ENCODE measurements around the gene MCIDAS. TPM values are rescaled to one million over a fixed set of nuclear protein-coding genes. Genes with fewer than 3 reads are reported as not detected.
A peak's percentile ranks its signal among the peaks of the same experiment; 100 is the strongest.

MCIDAS gene
- total and polyA plus RNA-seq, 4 donors, result not detected

GRCh38 chr5:55227664-55228430 lies 732 bp upstream of the MCIDAS start:
- WGBS, result 8% methylated on average over 30 of the region's 30 CpGs
- Histone ChIP-seq H3K9me3 (ENCODE audit: control insufficient read depth in 4 of 4, low read length in 3 of 4) (peaks cover 0 to 2% (median 0%) of the 10 kb centered on the region in 4 donors), H3K9ac (ENCODE audit: low read depth in 1 of 2, low read length in 2 of 2) (no peak overlapping the region), H3K4me1 (ENCODE audit: control insufficient read depth in 4 of 4, insufficient read depth in 4 of 4, low read length in 3 of 4) (peaks cover 9 to 36% (median 22%) of the 10 kb centered on the region in 4 donors), H3K27ac (ENCODE audit: low read depth in 1 of 2, low read length in 2 of 2) (no peak overlapping the region), H3K27me3 (ENCODE audit: control insufficient read depth in 4 of 4, insufficient read depth in 4 of 4, low read length in 3 of 4) (peaks cover 4 to 38% (median 14%) of the 10 kb centered on the region in 4 donors), H3K4me3 (ENCODE audit: low read depth in 1 of 3, low read length in 3 of 3) (peak overlapping the region in 2 of 3 donors; percentile 43 to 45), H3K36me3 (ENCODE audit: control insufficient read depth in 4 of 4, insufficient read depth in 3 of 4, low read depth in 1 of 4, low read length in 3 of 4) (no peaks in the 10 kb centered on the region)
- no peak for DNase-seq (ENCODE audit: low spot score)
- no peak for TF ChIP-seq HNF4G (IDR thresholded peaks at IDR 0.05)
- TF ChIP-seq, protein P1, sequence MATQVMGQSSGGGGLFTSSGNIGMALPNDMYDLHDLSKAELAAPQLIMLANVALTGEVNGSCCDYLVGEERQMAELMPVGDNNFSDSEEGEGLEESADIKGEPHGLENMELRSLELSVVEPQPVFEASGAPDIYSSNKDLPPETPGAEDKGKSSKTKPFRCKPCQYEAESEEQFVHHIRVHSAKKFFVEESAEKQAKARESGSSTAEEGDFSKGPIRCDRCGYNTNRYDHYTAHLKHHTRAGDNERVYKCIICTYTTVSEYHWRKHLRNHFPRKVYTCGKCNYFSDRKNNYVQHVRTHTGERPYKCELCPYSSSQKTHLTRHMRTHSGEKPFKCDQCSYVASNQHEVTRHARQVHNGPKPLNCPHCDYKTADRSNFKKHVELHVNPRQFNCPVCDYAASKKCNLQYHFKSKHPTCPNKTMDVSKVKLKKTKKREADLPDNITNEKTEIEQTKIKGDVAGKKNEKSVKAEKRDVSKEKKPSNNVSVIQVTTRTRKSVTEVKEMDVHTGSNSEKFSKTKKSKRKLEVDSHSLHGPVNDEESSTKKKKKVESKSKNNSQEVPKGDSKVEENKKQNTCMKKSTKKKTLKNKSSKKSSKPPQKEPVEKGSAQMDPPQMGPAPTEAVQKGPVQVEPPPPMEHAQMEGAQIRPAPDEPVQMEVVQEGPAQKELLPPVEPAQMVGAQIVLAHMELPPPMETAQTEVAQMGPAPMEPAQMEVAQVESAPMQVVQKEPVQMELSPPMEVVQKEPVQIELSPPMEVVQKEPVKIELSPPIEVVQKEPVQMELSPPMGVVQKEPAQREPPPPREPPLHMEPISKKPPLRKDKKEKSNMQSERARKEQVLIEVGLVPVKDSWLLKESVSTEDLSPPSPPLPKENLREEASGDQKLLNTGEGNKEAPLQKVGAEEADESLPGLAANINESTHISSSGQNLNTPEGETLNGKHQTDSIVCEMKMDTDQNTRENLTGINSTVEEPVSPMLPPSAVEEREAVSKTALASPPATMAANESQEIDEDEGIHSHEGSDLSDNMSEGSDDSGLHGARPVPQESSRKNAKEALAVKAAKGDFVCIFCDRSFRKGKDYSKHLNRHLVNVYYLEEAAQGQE (IDR thresholded peaks at IDR 0.05), result no peak
- no peak for TF ChIP-seq RXRA (IDR thresholded peaks at IDR 0.05)
- TF ChIP-seq RAD21 (IDR thresholded peaks at IDR 0.05), result no peak
- TF ChIP-seq, protein P2, sequence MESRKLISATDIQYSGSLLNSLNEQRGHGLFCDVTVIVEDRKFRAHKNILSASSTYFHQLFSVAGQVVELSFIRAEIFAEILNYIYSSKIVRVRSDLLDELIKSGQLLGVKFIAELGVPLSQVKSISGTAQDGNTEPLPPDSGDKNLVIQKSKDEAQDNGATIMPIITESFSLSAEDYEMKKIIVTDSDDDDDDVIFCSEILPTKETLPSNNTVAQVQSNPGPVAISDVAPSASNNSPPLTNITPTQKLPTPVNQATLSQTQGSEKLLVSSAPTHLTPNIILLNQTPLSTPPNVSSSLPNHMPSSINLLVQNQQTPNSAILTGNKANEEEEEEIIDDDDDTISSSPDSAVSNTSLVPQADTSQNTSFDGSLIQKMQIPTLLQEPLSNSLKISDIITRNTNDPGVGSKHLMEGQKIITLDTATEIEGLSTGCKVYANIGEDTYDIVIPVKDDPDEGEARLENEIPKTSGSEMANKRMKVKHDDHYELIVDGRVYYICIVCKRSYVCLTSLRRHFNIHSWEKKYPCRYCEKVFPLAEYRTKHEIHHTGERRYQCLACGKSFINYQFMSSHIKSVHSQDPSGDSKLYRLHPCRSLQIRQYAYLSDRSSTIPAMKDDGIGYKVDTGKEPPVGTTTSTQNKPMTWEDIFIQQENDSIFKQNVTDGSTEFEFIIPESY (IDR thresholded peaks at IDR 0.05), result no peak
- TF ChIP-seq JUND (IDR thresholded peaks at IDR 0.05), result no peak

DNA sequence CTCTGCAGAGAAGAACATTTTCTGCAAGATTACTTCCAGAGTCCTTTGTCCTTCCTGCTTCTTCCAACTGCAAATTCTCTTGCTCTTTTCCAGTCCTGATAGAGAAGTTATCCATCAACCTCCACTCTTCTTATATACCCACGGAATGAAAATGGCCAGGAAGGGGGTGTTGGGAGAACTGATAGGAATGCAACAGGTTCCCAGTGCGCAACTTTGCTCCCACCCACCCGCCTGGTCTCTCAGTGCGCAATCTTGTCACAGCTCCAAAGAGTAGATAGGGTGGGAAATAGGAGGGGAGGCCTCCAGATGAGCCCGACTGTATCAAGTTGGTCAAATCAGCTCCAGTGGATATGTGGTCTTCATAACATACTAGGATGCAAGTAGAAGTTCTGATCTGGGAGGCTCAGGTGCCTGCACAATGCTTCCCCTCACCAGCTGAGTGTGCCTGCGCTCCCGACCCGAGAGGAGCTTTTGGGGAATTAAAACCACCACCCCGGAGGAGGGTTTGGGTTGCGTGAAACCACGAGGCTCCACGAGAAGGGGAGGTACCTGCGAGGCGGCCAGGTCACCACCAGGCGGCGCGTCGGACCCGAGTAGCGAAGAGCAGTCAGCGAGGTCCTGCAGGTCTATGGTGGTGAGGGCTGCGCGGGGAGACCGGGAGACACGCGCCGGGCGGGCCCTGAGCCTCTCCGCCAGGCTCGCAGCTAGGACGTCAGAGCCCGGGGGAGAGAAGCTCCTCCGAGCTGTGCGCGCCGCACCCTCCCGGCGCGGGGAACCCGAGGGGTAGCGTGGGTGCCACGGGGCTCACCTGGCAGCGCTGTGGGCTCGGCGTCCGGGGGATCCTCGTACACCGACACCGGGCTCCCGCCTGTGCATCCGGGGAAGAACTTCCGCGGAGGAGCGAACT lies 835 bp downstream of the MCIDAS start:
- TF ChIP-seq, protein P3, sequence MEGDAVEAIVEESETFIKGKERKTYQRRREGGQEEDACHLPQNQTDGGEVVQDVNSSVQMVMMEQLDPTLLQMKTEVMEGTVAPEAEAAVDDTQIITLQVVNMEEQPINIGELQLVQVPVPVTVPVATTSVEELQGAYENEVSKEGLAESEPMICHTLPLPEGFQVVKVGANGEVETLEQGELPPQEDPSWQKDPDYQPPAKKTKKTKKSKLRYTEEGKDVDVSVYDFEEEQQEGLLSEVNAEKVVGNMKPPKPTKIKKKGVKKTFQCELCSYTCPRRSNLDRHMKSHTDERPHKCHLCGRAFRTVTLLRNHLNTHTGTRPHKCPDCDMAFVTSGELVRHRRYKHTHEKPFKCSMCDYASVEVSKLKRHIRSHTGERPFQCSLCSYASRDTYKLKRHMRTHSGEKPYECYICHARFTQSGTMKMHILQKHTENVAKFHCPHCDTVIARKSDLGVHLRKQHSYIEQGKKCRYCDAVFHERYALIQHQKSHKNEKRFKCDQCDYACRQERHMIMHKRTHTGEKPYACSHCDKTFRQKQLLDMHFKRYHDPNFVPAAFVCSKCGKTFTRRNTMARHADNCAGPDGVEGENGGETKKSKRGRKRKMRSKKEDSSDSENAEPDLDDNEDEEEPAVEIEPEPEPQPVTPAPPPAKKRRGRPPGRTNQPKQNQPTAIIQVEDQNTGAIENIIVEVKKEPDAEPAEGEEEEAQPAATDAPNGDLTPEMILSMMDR (IDR thresholded peaks at IDR 0.05; ENCODE audit: low read depth, low read length, missing input control), result peak; percentile 26
- no peak for TF ChIP-seq FOXA1 (IDR thresholded peaks at IDR 0.05)
- peak in 1 of 2 donors; percentile 54 for TF ChIP-seq RAD21 (IDR thresholded peaks at IDR 0.05)
- H3K4me1 ChIP-seq (ENCODE audit: control insufficient read depth in 4 of 4, insufficient read depth in 4 of 4, low read length in 3 of 4), result peaks cover 8 to 22% (median 10%) of the 10 kb centered on the region in 4 donors
- DNase-seq (ENCODE audit: low spot score), result peak; percentile 56
- H3K4me3 ChIP-seq (ENCODE audit: low read depth in 1 of 3, low read length in 3 of 3), result peak overlapping the region in 1 of 3 donors; percentile 43
- WGBS, result 7% methylated on average over 54 of the region's 54 CpGs
- peaks cover 0 to 7% (median 1%) of the 10 kb centered on the region in 4 donors for H3K9me3 ChIP-seq (ENCODE audit: control insufficient read depth in 4 of 4, low read length in 3 of 4)
- H3K27ac ChIP-seq (ENCODE audit: low read depth in 1 of 2, low read length in 2 of 2), result no peak overlapping the region
- H3K36me3 ChIP-seq (ENCODE audit: control insufficient read depth in 4 of 4, insufficient read depth in 3 of 4, low read depth in 1 of 4, low read length in 3 of 4), result no peaks in the 10 kb centered on the region
- no peak overlapping the region for H3K9ac ChIP-seq (ENCODE audit: low read depth in 1 of 2, low read length in 2 of 2)
- peaks cover 2 to 38% (median 15%) of the 10 kb centered on the region in 4 donors for H3K27me3 ChIP-seq (ENCODE audit: control insufficient read depth in 4 of 4, insufficient read depth in 4 of 4, low read length in 3 of 4)

Data from liver (tissue), 9 donors.